Activated CD4-positive, alpha-beta T cell treated with anti-CD3 and anti-CD28 coated beads, Interleukin-2, amount 10 ng/mL, durations not matched to agents 7 days and 5 days (primary cell): Measurements from ENCODE around the gene PHGDH. TPM values are rescaled to one million over a fixed set of nuclear protein-coding genes. Genes with fewer than 3 reads are reported as not detected.

Experiments
- total RNA-seq, 2 experiments: library from RNA; stranded (reverse); gene quantifications; one replicate each; pipeline ENCODE4 v1.2.3, GENCODE V29; 2021

PHGDH gene
- total RNA-seq, 2 experiments from 2014 or later, result 102 to 115 TPM

Other genes with a start within 250 kb of the PHGDH start
- not detected for gene HSD3B1, start 204.7 kb upstream of the PHGDH start, total RNA-seq
- gene ZNF697, start 63.7 kb upstream of the PHGDH start, total RNA-seq, result under 1 TPM in 1 of 2 experiments, not detected in 1; 0.10 TPM
- gene HMGCS2, start 57.0 kb downstream of the PHGDH start, total RNA-seq, result not detected
- gene REG4, start 99.5 kb downstream of the PHGDH start, total RNA-seq, result under 1 TPM; 0.62 to 0.67 TPM
- gene ADAM30, start 184.6 kb downstream of the PHGDH start, total RNA-seq, result not detected